ENCODE results near the gene KCNV2. TPM values are rescaled to one million over a fixed set of nuclear protein-coding genes. Genes with fewer than 3 reads are reported as not detected.

KCNV2 gene
- total and polyA plus RNA-seq, 2 experiments from 2014 or later = 0.60 TPM; not detected in 1

DNA sequence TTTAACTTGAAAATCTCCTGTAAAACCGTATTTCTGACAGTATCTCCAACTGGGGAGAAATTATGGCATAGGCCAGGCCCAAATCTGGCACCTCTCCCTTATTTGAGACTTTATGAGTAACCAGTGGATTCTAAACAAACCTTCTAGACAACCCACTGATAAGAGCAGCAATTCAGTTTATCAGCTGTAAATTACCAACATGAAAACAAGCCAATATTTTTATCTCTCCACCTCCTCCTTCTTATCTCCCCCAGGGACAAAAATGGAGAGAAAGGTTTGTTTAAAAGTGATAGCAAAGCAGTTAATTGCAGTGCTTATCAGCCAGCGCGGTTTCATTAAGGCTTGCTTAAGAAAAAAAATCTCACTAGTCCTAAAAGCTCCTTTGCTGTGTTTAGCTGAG is 53.8 kb downstream of the KCNV2 start:
- ATAC-seq = no peak
- Histone ChIP-seq H3K36me3 (ENCODE audit: insufficient read depth) (peaks cover 12% of the 10 kb centered on the region), H4K20me1 (replicated peaks; ENCODE audit: insufficient read depth) (no peaks in the 10 kb centered on the region), H3F3A (replicated peaks; ENCODE audit: low read depth) (no peaks in the 10 kb centered on the region), H3K4me2 (no peak overlapping the region), H3K9me2 (ENCODE audit: insufficient read depth) (peaks cover 4% of the 10 kb centered on the region; the same call in 1 of the 2 replicates), H3K4me3 (no peak overlapping the region), H3K27me3 (ENCODE audit: insufficient read depth) (no peaks in the 10 kb centered on the region), H3K27ac (ENCODE audit: low read depth) (0 out of 2 replicates have a peak overlapping the region, but pooled peaks have one; percentile 40), H3K79me2 (replicated peaks; ENCODE audit: insufficient read depth) (peaks cover 21% of the 10 kb centered on the region), H2AFZ (no peak overlapping the region), H3K4me1 (ENCODE audit: insufficient read depth) (peaks cover 23% of the 10 kb centered on the region)
- Mint-ChIP-seq H3K27ac (no peak overlapping the region), H3K36me3 (ENCODE audit: low read depth) (peaks cover 57% of the 10 kb centered on the region), H3K4me1 (peaks cover 15% of the 10 kb centered on the region), H3K9me3 (peaks cover 26% of the 10 kb centered on the region; the same call in 2 of the 3 replicates), H3K27me3 (ENCODE audit: insufficient read depth, low read depth, poor library complexity) (peaks cover under 1% of the 10 kb centered on the region), H3K4me3 (no peak overlapping the region)
- no peak for TF ChIP-seq STAT1 (IDR thresholded peaks at IDR 0.05; ENCODE audit: unreplicated experiment)
- no peak for TF ChIP-seq CREB1 (CRISPR knock-in tag; IDR thresholded peaks at IDR 0.05; ENCODE audit: low read depth)
- TF ChIP-seq, protein P1, sequence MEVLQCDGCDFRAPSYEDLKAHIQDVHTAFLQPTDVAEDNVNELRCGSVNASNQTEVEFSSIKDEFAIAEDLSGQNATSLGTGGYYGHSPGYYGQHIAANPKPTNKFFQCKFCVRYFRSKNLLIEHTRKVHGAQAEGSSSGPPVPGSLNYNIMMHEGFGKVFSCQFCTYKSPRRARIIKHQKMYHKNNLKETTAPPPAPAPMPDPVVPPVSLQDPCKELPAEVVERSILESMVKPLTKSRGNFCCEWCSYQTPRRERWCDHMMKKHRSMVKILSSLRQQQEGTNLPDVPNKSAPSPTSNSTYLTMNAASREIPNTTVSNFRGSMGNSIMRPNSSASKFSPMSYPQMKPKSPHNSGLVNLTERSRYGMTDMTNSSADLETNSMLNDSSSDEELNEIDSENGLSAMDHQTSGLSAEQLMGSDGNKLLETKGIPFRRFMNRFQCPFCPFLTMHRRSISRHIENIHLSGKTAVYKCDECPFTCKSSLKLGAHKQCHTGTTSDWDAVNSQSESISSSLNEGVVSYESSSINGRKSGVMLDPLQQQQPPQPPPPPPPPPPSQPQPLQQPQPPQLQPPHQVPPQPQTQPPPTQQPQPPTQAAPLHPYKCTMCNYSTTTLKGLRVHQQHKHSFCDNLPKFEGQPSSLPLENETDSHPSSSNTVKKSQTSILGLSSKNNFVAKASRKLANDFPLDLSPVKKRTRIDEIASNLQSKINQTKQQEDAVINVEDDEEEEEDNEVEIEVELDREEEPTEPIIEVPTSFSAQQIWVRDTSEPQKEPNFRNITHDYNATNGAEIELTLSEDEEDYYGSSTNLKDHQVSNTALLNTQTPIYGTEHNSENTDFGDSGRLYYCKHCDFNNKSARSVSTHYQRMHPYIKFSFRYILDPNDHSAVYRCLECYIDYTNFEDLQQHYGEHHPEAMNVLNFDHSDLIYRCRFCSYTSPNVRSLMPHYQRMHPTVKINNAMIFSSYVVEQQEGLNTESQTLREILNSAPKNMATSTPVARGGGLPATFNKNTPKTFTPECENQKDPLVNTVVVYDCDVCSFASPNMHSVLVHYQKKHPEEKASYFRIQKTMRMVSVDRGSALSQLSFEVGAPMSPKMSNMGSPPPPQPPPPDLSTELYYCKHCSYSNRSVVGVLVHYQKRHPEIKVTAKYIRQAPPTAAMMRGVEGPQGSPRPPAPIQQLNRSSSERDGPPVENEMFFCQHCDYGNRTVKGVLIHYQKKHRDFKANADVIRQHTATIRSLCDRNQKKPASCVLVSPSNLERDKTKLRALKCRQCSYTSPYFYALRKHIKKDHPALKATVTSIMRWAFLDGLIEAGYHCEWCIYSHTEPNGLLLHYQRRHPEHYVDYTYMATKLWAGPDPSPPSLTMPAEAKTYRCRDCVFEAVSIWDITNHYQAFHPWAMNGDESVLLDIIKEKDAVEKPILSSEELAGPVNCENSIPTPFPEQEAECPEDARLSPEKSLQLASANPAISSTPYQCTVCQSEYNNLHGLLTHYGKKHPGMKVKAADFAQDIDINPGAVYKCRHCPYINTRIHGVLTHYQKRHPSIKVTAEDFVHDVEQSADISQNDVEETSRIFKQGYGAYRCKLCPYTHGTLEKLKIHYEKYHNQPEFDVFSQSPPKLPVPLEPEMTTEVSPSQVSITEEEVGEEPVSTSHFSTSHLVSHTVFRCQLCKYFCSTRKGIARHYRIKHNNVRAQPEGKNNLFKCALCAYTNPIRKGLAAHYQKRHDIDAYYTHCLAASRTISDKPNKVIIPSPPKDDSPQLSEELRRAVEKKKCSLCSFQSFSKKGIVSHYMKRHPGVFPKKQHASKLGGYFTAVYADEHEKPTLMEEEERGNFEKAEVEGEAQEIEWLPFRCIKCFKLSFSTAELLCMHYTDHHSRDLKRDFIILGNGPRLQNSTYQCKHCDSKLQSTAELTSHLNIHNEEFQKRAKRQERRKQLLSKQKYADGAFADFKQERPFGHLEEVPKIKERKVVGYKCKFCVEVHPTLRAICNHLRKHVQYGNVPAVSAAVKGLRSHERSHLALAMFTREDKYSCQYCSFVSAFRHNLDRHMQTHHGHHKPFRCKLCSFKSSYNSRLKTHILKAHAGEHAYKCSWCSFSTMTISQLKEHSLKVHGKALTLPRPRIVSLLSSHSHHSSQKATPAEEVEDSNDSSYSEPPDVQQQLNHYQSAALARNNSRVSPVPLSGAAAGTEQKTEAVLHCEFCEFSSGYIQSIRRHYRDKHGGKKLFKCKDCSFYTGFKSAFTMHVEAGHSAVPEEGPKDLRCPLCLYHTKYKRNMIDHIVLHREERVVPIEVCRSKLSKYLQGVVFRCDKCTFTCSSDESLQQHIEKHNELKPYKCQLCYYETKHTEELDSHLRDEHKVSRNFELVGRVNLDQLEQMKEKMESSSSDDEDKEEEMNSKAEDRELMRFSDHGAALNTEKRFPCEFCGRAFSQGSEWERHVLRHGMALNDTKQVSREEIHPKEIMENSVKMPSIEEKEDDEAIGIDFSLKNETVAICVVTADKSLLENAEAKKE (CRISPR knock-in tag; IDR thresholded peaks at IDR 0.05) = no peak
- no peak for DNase-seq (ENCODE audit: low spot score)

DNA sequence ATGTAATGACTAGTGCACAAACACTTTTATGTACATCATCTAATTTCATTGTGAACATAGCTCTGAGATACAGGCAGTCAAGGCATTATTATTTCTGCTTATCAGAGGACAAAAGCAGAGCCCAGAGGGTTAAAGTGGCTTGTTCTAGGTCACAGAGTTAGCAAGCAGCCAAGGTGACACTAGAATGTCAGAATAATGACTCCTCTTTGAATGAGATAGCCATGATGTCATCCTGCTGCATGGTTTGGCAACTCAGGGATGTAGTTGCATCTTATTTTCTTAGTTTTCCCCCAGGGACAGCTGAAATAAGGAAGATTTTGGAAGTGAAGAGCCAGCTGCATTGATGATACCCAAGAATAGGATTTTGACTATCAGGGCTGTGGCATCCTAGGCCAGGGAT is 54.4 kb downstream of the KCNV2 start:
- no peak for ATAC-seq
- Histone ChIP-seq H4K20me1 (replicated peaks; ENCODE audit: insufficient read depth) (no peaks in the 10 kb centered on the region), H3K36me3 (ENCODE audit: insufficient read depth) (peaks cover 18% of the 10 kb centered on the region), H2AFZ (no peak overlapping the region), H3K27ac (ENCODE audit: low read depth) (0 out of 2 replicates have a peak overlapping the region, but pooled peaks have one; percentile 40), H3K4me1 (ENCODE audit: insufficient read depth) (peaks cover 23% of the 10 kb centered on the region), H3K4me2 (no peak overlapping the region), H3K27me3 (ENCODE audit: insufficient read depth) (no peaks in the 10 kb centered on the region), H3K79me2 (replicated peaks; ENCODE audit: insufficient read depth) (peaks cover 27% of the 10 kb centered on the region), H3F3A (replicated peaks; ENCODE audit: low read depth) (no peaks in the 10 kb centered on the region), H3K4me3 (no peak overlapping the region), H3K9me2 (ENCODE audit: insufficient read depth) (peaks cover 4% of the 10 kb centered on the region; the same call in 1 of the 2 replicates)
- peaks cover 14% of the 10 kb centered on the region for H3K4me1 Mint-ChIP-seq
- peaks cover 31% of the 10 kb centered on the region; the same call in 2 of the 3 replicates for H3K9me3 Mint-ChIP-seq
- no peak for DNase-seq (ENCODE audit: low spot score)
- H3K27me3 Mint-ChIP-seq (ENCODE audit: insufficient read depth, low read depth, poor library complexity) = no peaks in the 10 kb centered on the region
- peaks cover 62% of the 10 kb centered on the region for H3K36me3 Mint-ChIP-seq (ENCODE audit: low read depth)
- H3K4me3 Mint-ChIP-seq = no peak overlapping the region
- H3K27ac Mint-ChIP-seq = 0 out of 2 replicates have a peak overlapping the region, but pooled peaks have one; percentile 7
- TF ChIP-seq NANOG (IDR thresholded peaks at IDR 0.05; ENCODE audit: borderline replicate concordance) = no peak
- TF ChIP-seq EZH2phosphoT487 (IDR thresholded peaks at IDR 0.05; ENCODE audit: unreplicated experiment) = no peak
- TF ChIP-seq, protein P1 (CRISPR knock-in tag; IDR thresholded peaks at IDR 0.05) = no peak
- no peak for TF ChIP-seq POLR2AphosphoS5 (IDR thresholded peaks at IDR 0.05; ENCODE audit: low read depth)
- no peak for TF ChIP-seq ZNF331 (CRISPR knock-in tag; IDR thresholded peaks at IDR 0.05; ENCODE audit: low read depth)

Data from GM23338 (cell line).